Mesendoderm (in vitro differentiated cells): ENCODE data around the gene TUBB.
A peak's percentile ranks its signal among the peaks of the same experiment; 100 is the strongest.

Source experiments
- DNase-seq: peaks from one replicate; pipeline ENCODE4 v3.0.0; 2013
- H2AK5ac ChIP-seq: 2 replicates; pipeline ENCODE4 v1.6.1; 2013; ENCODE audit warnings: low read length, inconsistent platforms
- H2BK120ac ChIP-seq: 2 replicates; pipeline ENCODE4 v1.6.1; 2013; ENCODE audit warnings: low read depth, mild to moderate bottlenecking, low read length, moderate library complexity, mixed read lengths
- H2BK15ac ChIP-seq: replicated peaks from 2 replicates; pipeline ENCODE4 v1.6.1; 2013; ENCODE audit warnings: low read depth, mild to moderate bottlenecking, moderate library complexity
- H2BK5ac ChIP-seq: 2 replicates; pipeline ENCODE4 v1.6.1; 2013; ENCODE audit warnings: low read length, inconsistent platforms
- H3K18ac ChIP-seq: 2 replicates; pipeline ENCODE4 v1.6.1; 2013; ENCODE audit warnings: mild to moderate bottlenecking, low read length, mixed read lengths
- H3K23ac ChIP-seq: one replicate; pipeline ENCODE4 v1.6.1; 2013; ENCODE audit warnings: low read length
- H3K27ac ChIP-seq: 2 replicates; pipeline ENCODE4 v1.5.1; 2013; ENCODE audit warnings: low read depth, mild to moderate bottlenecking, inconsistent platforms, low read length, moderate library complexity
- H3K27me3 ChIP-seq: 2 replicates; pipeline ENCODE4 v1.6.1; 2013; ENCODE audit warnings: low read length, control low read depth, mild to moderate bottlenecking, inconsistent platforms; ENCODE audit not compliant: insufficient read depth, poor library complexity
- H3K36me3 ChIP-seq: 2 replicates; pipeline ENCODE4 v1.6.1; 2013; ENCODE audit warnings: low read length, inconsistent platforms; ENCODE audit not compliant: control insufficient read depth, insufficient read depth
- H3K4ac ChIP-seq: one replicate; pipeline ENCODE4 v1.6.1; 2013; ENCODE audit warnings: low read depth, mild to moderate bottlenecking, low read length, moderate library complexity
- H3K4me1 ChIP-seq: 2 replicates; pipeline ENCODE4 v1.6.1; 2013; ENCODE audit warnings: low read depth, low read length, inconsistent platforms; ENCODE audit not compliant: control insufficient read depth
- H3K4me2 ChIP-seq: 2 replicates; pipeline ENCODE4 v1.6.1; 2013; ENCODE audit warnings: low read length
- H3K4me3 ChIP-seq: 2 replicates; pipeline ENCODE4 v1.5.1; 2013; ENCODE audit warnings: mild to moderate bottlenecking, low read length
- H3K56ac ChIP-seq: one replicate; pipeline ENCODE4 v1.6.1; 2013; ENCODE audit warnings: low read length
- H3K79me1 ChIP-seq: 2 replicates; pipeline ENCODE4 v1.6.1; 2013; ENCODE audit warnings: low read length, inconsistent platforms
- H3K79me2 ChIP-seq: 2 replicates; pipeline ENCODE4 v1.6.1; 2013; ENCODE audit warnings: mild to moderate bottlenecking, low read length; ENCODE audit not compliant: control insufficient read depth, insufficient read depth
- H3K9ac ChIP-seq: 2 replicates; pipeline ENCODE4 v1.6.1; 2013; ENCODE audit warnings: low read length, inconsistent platforms
- H4K5ac ChIP-seq: one replicate; pipeline ENCODE4 v1.6.1; 2013; ENCODE audit warnings: low read length
- H4K8ac ChIP-seq: one replicate; pipeline ENCODE4 v1.6.1; 2013; ENCODE audit warnings: low read depth, mild to moderate bottlenecking, control low read depth, low read length, moderate library complexity
- WGBS: extraction: QIAGEN DNeasy Blood & Tissue Kit; methylation state at CpG from one replicate; pipeline ENCODE4 v1.1.7; 2013; ENCODE audit warnings: low lambda C conversion rate, missing lambda C conversion rate; ENCODE audit not compliant: insufficient coverage; ENCODE audit errors: extremely low coverage; 5-methylcytosine and 5-hydroxymethylcytosine counted together

TUBB gene

GRCh38 chr6:30678964-30679726, 41.0 kb upstream of the TUBB start:
- Histone ChIP-seq H3K27ac (no peak overlapping the region), H3K9ac (peak overlapping the region; percentile 49), H3K36me3 (peaks cover 12% of the 10 kb centered on the region), H4K5ac (no peak overlapping the region), H2BK5ac (no peak overlapping the region), H3K79me1 (peaks cover 14% of the 10 kb centered on the region), H3K27me3 (no peaks in the 10 kb centered on the region), H3K56ac (peak overlapping the region; percentile 56), H2BK120ac (no peak overlapping the region), H3K4me1 (peaks cover 8% of the 10 kb centered on the region), H3K79me2 (peaks cover 35% of the 10 kb centered on the region), H3K23ac (no peak overlapping the region), H2AK5ac (no peak overlapping the region), H4K8ac (no peak overlapping the region), H3K18ac (no peak overlapping the region), H3K4ac (no peak overlapping the region), H2BK15ac (no peak overlapping the region), H3K4me2 (peak overlapping the region; percentile 6), H3K4me3 (no peak overlapping the region)
- no CpG with 5 or more reads among the region's 31 CpGs for WGBS
- peak; percentile 89 for DNase-seq

- Histone ChIP-seq H2BK5ac (no peak overlapping the region), H3K36me3 (peaks cover 12% of the 10 kb centered on the region), H2BK120ac (no peak overlapping the region), H3K4me1 (peaks cover 10% of the 10 kb centered on the region), H3K27ac (peak overlapping the region; percentile 37), H2BK15ac (no peak overlapping the region), H3K4me3 (no peak overlapping the region), H3K9ac (peak overlapping the region; percentile 49), H4K8ac (no peak overlapping the region), H3K56ac (peak overlapping the region; percentile 37), H4K5ac (no peak overlapping the region), H3K79me2 (peaks cover 41% of the 10 kb centered on the region), H3K4me2 (peak overlapping the region; percentile 13), H2AK5ac (no peak overlapping the region), H3K79me1 (peaks cover 16% of the 10 kb centered on the region), H3K4ac (no peak overlapping the region), H3K18ac (no peak overlapping the region), H3K23ac (no peak overlapping the region), H3K27me3 (no peaks in the 10 kb centered on the region)
- DNase-seq, result peak; percentile 14
- WGBS, result no CpG with 5 or more reads among the region's 7 CpGs
Measured at GRCh38 chr6:30679765-30680535, 40.2 kb upstream of the TUBB start.

- Histone ChIP-seq H3K9ac (peak overlapping the region; percentile 50), H3K79me2 (peaks cover 56% of the 10 kb centered on the region), H4K8ac (no peak overlapping the region), H3K4me3 (no peak overlapping the region), H3K27me3 (no peaks in the 10 kb centered on the region), H2AK5ac (no peak overlapping the region), H2BK15ac (no peak overlapping the region), H3K4me1 (peaks cover 21% of the 10 kb centered on the region), H4K5ac (no peak overlapping the region), H2BK5ac (no peak overlapping the region), H3K4me2 (peak overlapping the region; percentile 15), H3K18ac (no peak overlapping the region), H3K4ac (no peak overlapping the region), H2BK120ac (no peak overlapping the region), H3K56ac (peak overlapping the region; percentile 77), H3K36me3 (peaks cover 7% of the 10 kb centered on the region), H3K79me1 (peaks cover 29% of the 10 kb centered on the region), H3K23ac (no peak overlapping the region), H3K27ac (no peak overlapping the region)
- no peak for DNase-seq
- no CpG with 5 or more reads among the region's 4 CpGs for WGBS
Measured at GRCh38 chr6:30681766-30682142, 38.4 kb upstream of the TUBB start.

- Histone ChIP-seq H3K36me3 (peaks cover 4% of the 10 kb centered on the region), H3K4me3 (peak overlapping the region; percentile 46), H2AK5ac (peak overlapping the region; percentile 69), H3K4me2 (peak overlapping the region; percentile 57), H3K18ac (peak overlapping the region; percentile 25), H2BK5ac (no peak overlapping the region), H3K27ac (peak overlapping the region; percentile 87), H3K27me3 (no peaks in the 10 kb centered on the region), H3K4ac (no peak overlapping the region), H3K9ac (peak overlapping the region; percentile 66), H4K8ac (no peak overlapping the region), H3K23ac (peak overlapping the region; percentile 66), H3K79me1 (peaks cover 29% of the 10 kb centered on the region), H3K4me1 (peaks cover 21% of the 10 kb centered on the region), H2BK15ac (no peak overlapping the region), H4K5ac (no peak overlapping the region), H2BK120ac (no peak overlapping the region), H3K79me2 (peaks cover 56% of the 10 kb centered on the region), H3K56ac (peak overlapping the region; percentile 77)
- no CpG with 5 or more reads among the region's 11 CpGs for WGBS
- DNase-seq, result peak; percentile 92
Measured at GRCh38 chr6:30682143-30683117, 37.7 kb upstream of the TUBB start.

GRCh38 chr6:30683183-30683979, 36.8 kb upstream of the TUBB start:
- peak overlapping the region; percentile 87 for H3K27ac ChIP-seq
- H3K18ac ChIP-seq, result no peak overlapping the region
- H3K23ac ChIP-seq, result no peak overlapping the region
- H3K4me2 ChIP-seq, result peak overlapping the region; percentile 57
- peak overlapping the region; percentile 46 for H3K4me3 ChIP-seq
- peak overlapping the region; percentile 69 for H2AK5ac ChIP-seq
- DNase-seq, result no peak
- peak overlapping the region; percentile 20 for H3K4ac ChIP-seq
- no peak overlapping the region for H2BK120ac ChIP-seq
- H4K5ac ChIP-seq, result no peak overlapping the region
- H2BK5ac ChIP-seq, result no peak overlapping the region
- peaks cover 29% of the 10 kb centered on the region for H3K79me1 ChIP-seq
- H3K4me1 ChIP-seq, result peaks cover 21% of the 10 kb centered on the region
- H3K79me2 ChIP-seq, result peaks cover 56% of the 10 kb centered on the region
- no peak overlapping the region for H2BK15ac ChIP-seq
- no peaks in the 10 kb centered on the region for H3K27me3 ChIP-seq
- H3K56ac ChIP-seq, result peak overlapping the region; percentile 77
- peaks cover 4% of the 10 kb centered on the region for H3K36me3 ChIP-seq
- no peak overlapping the region for H4K8ac ChIP-seq
- WGBS, result no CpG with 5 or more reads among the region's 7 CpGs
- H3K9ac ChIP-seq, result peak overlapping the region; percentile 66
